GM20431 (cell line): ENCODE results near the gene SYK.
"Not testable (repeated sequence)": the region's sequence is repeated elsewhere in the genome, so short reads cannot be mapped to it uniquely, and the experiment has no call there.

Source experiments
- in situ Hi-C: fragments of 300-500 bp; cut with MseI, MboI; formaldehyde crosslinking; loops from one replicate; pipeline ENCODE4 v1.15.0; 2020; ENCODE audit warnings: low sequenced_read_pairs; ENCODE audit not compliant: unreplicated experiment

Gene SYK

GRCh38 chr9:90869361-90869760 is 67.7 kb downstream of the SYK start:
- in situ Hi-C loops, result loop anchor here (25.0 kb wide), 1 partner anchor 657 kb away; no protein-coding TSS in a partner anchor

- in situ Hi-C loops, result loop anchor here (10.0 to 25.0 kb wide), 2 partner anchors 96 to 658 kb away; no protein-coding TSS in a partner anchor
Measured at GRCh38 chr9:90870621-90871326, 69.2 kb downstream of the SYK start.

GRCh38 chr9:90871327-90871935 is 69.8 kb downstream of the SYK start:
- in situ Hi-C loops, result loop anchor here (10.0 to 25.0 kb wide), 2 partner anchors 97 to 659 kb away; no protein-coding TSS in a partner anchor

GRCh38 chr9:90872835-90873294 is 71.2 kb downstream of the SYK start:
- in situ Hi-C loops, result loop anchor here (10.0 to 25.0 kb wide), 2 partner anchors 98 to 661 kb away; no protein-coding TSS in a partner anchor

- in situ Hi-C loops, result loop anchor here (10.0 to 25.0 kb wide), 2 partner anchors 99 to 661 kb away; no protein-coding TSS in a partner anchor
Measured at GRCh38 chr9:90873422-90873821, 71.8 kb downstream of the SYK start.

GRCh38 chr9:90874194-90874593 is 72.6 kb downstream of the SYK start:
- in situ Hi-C loops, result loop anchor here (10.0 to 25.0 kb wide), 2 partner anchors 99 to 662 kb away; no protein-coding TSS in a partner anchor

GRCh38 chr9:90878562-90878961 is 76.9 kb downstream of the SYK start:
- in situ Hi-C loops, result loop anchor here (10.0 kb wide), 1 partner anchor 104 kb away; no protein-coding TSS in a partner anchor

- in situ Hi-C loops, result no loop called here
Measured at GRCh38 chr9:90880066-90880465, 78.4 kb downstream of the SYK start.

GRCh38 chr9:90880669-90881068 is 79.0 kb downstream of the SYK start:
- in situ Hi-C loops, result no loop called here

- in situ Hi-C loops, result no loop called here
Measured at GRCh38 chr9:90881648-90882047, 80.0 kb downstream of the SYK start.

- in situ Hi-C loops, result no loop called here
Measured at GRCh38 chr9:90882991-90883600, 81.5 kb downstream of the SYK start.

GRCh38 chr9:90883661-90884060 is 82.0 kb downstream of the SYK start:
- in situ Hi-C loops, result no loop called here

- in situ Hi-C loops, result no loop called here
Measured at GRCh38 chr9:90884178-90884577, 82.6 kb downstream of the SYK start.

GRCh38 chr9:90886868-90887267 is 85.2 kb downstream of the SYK start:
- in situ Hi-C loops, result not testable (repeated sequence)

GRCh38 chr9:90888941-90889340 is 87.3 kb downstream of the SYK start:
- in situ Hi-C loops, result no loop called here

GRCh38 chr9:90890146-90890810 is 88.7 kb downstream of the SYK start:
- in situ Hi-C loops, result no loop called here

- in situ Hi-C loops, result no loop called here
Measured at GRCh38 chr9:90891308-90892040, 89.9 kb downstream of the SYK start.

GRCh38 chr9:90892918-90893317 is 91.3 kb downstream of the SYK start:
- in situ Hi-C loops, result no loop called here

- in situ Hi-C loops, result no loop called here
Measured at GRCh38 chr9:90893706-90894105, 92.1 kb downstream of the SYK start.
